Thyroid gland (tissue), 4 donors: ENCODE measurements around the gene GPC6.

ENCODE experiments used
- POLR2A ChIP-seq, 2 donors: fragments of 450-650 bp; IDR thresholded peaks; one replicate each; pipeline ENCODE4 v1.6.1; 2017; ENCODE audit warnings: antibody characterized with exemption in 2 of 2, mild to moderate bottlenecking in 2 of 2, moderate library complexity in 1 of 2
- TF ChIP-seq, protein P1 (sequence below), 6 experiments: fragments of 200-600 bp in 3 of 6; fragments of 450-650 bp in 3 of 6; sonication (generic) in 3 of 6; IDR thresholded peaks; one replicate each; pipeline ENCODE4 v1.5.1; 2016 to 2019; ENCODE audit warnings: antibody characterized with exemption in 6 of 6, mild to moderate bottlenecking in 2 of 6, inconsistent platforms in 1 of 6, moderate library complexity in 1 of 6

DNA sequence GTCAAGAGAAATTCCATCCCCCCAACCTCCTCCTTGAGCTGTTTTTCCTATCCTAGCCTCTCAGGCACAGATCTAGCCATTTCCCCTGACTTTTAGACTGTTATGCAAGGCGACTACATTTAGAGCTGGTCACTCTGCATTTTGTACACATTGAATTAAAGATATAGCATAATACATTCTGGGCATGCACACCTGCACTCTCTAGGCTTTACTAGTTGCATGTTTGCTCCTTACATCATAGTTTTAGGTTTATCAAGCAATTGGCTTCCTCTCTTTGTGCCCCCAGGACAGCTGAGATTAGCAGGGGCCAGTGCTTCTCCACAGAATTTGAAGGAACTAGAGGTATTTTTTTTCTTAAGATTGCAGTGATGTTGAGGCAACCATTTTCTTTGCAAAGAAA lies 19.5 kb downstream of the GPC6 start:
- TF ChIP-seq, protein P1, sequence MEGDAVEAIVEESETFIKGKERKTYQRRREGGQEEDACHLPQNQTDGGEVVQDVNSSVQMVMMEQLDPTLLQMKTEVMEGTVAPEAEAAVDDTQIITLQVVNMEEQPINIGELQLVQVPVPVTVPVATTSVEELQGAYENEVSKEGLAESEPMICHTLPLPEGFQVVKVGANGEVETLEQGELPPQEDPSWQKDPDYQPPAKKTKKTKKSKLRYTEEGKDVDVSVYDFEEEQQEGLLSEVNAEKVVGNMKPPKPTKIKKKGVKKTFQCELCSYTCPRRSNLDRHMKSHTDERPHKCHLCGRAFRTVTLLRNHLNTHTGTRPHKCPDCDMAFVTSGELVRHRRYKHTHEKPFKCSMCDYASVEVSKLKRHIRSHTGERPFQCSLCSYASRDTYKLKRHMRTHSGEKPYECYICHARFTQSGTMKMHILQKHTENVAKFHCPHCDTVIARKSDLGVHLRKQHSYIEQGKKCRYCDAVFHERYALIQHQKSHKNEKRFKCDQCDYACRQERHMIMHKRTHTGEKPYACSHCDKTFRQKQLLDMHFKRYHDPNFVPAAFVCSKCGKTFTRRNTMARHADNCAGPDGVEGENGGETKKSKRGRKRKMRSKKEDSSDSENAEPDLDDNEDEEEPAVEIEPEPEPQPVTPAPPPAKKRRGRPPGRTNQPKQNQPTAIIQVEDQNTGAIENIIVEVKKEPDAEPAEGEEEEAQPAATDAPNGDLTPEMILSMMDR (IDR thresholded peaks at IDR 0.05) = no peak
- no peak for TF ChIP-seq POLR2A (IDR thresholded peaks at IDR 0.05)
